ENCODE results near the gene PUSL1.

PUSL1 gene, protein sequence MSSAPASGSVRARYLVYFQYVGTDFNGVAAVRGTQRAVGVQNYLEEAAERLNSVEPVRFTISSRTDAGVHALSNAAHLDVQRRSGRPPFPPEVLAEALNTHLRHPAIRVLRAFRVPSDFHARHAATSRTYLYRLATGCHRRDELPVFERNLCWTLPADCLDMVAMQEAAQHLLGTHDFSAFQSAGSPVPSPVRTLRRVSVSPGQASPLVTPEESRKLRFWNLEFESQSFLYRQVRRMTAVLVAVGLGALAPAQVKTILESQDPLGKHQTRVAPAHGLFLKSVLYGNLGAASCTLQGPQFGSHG

DNA sequence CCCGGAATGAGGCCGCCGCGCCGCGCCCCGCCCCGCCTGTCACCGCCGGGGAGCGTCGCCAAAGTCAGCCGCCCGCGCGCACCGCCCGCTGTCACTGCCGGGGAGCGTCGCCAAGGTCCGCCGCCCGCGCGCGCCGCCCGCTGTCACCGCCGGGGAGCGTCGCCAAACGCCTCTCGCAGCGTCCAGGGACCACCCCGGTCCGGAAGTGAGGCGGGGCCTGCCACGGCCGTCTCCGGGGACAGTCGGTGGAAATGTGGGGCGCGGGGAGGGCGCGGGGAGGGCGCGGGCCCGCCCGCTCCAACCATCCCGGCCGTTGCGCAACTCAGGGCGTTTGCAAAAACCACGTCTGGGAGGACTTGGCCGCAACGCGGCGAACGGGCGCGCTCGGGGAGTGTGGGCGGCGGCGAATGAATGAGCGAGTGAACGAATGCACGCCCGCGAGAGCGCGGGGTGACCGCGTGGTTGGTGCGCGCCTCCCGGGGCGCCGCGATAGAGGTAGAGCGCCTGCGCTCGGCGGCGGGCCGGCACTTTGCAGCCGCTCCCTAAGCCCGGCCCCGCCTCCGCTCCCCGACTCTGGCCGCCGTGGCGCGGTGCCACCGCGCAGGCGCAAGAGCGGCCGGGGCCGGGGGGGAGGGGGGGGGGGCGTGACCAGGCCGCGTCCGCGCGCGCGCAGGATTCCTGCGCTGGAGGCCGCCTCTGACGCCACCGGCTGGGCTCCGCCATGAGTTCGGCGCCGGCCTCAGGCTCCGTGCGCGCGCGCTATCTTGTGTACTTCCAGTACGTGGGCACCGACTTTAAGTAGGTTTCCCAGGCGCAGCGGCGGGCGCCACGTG lies at the start of gene PUSL1, which contains the start of gene ACAP3:
Gene PUSL1 (plus strand): TSS at position 675 of the 833 bp plus-strand sequence. CDS start 47 bp downstream, at position 722.
Gene ACAP3 (minus strand): TSS at position 8 of the 833 bp plus-strand sequence. CDS start 115 bp downstream, outside the sequence.
- DNase-seq (ENCODE audit: low spot score) = peak; percentile 82

DNA sequence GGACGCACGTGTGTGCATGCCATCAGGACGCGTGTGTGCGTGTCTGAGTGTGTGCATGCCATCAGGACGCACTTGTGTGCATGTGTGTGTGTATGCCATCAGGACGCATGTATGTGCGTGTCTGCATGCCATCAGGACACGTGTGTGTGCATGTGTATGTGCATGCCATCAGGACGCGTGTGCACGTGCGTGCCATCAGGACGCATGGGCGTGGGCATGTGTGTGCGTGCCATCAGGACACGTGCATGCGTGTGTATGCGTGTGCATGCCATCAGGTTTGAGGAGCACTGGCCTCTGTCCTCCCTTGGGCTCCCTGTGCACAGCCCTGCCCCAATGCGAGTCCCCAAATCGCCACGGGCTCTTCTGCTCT lies 49.3 kb upstream of the PUSL1 start:
- DNase-seq (ENCODE audit: low spot score) = no peak

DNA sequence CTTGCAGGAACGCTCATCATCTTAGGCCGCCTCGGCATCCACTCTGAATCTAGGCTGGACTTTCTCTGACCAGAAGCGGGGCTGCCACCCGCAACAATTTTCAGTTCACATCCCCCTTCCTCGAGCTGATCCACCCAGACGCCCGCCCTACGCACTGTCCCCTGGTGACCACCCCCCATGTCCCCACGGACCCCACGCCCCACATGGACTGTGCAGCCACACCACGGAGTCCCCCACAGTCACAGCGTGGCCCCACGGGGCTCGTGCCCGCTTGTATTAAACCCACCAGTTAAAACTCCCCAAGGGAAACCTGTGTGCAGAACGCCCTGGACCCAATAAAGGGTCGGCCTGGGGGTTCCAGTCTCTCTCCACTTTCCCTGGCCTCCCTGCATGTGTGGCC lies 48.9 kb upstream of the PUSL1 start:
- no peak for DNase-seq (ENCODE audit: low spot score)

DNA sequence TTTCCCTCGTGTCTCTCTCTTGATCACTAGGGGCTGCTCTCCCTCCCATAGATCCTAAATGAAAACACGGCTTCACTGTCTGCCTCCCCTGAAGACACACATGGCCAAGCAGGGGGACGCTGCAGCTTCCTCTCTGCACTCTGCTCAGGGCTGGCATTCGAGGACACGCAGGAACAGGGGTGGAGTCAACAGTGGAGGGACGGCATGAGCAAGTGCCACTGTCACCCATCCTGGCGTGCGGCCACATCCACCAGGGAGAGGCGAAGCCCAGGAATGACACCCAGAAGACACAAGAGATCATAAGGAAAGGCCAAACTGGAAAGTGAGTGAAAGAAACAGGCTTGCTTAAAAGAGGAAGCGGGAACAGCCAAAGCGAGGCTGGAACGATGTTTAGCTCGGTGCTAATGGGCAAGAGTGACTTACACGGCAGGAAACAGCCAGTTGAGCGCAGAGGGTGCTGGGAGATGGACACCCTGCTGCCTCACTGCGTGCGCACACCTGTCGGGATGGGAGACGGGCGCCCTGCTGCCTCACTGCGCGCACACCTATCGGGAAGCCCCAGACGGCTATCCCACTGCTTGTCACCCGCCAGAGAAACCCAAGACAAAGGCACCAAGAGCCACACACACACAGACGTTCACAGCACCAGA lies 48.3 kb upstream of the PUSL1 start:
- DNase-seq (ENCODE audit: low spot score) = peak; percentile 35

DNA sequence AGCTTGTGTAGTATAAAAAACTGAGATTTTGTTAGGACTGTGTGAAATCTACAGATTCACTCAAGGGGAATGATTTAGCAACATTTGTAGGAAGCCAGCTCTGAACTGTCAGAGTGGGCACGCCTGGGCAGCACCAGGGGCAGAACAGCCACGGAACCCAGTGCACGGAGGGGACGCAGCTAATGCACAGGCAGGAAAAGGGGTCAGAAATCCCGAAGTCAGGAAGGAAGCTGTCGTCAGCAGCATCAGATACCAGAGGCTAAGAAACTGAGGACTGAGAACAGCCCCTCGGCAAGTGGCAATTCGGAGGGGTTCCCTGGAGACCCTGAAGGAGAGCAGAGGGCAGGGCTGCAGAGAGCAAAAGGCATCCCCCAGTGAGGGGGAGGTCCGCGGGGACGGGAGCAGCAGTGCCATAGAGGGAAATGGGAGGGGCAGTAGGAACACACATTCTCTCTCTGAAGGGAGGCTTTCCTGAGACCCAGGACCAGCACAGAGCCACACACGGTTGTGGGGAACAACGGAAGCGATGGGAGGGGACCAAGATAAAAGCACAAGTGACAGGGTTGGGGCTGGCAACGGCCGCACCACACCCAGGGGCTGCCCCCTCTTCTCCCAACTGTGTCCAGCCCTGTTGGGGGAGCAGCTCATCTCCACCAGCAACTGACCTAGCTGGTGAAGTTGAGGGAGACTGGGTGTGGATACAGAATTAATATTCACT lies 47.4 kb upstream of the PUSL1 start:
- no peak for DNase-seq (ENCODE audit: low spot score)

DNA sequence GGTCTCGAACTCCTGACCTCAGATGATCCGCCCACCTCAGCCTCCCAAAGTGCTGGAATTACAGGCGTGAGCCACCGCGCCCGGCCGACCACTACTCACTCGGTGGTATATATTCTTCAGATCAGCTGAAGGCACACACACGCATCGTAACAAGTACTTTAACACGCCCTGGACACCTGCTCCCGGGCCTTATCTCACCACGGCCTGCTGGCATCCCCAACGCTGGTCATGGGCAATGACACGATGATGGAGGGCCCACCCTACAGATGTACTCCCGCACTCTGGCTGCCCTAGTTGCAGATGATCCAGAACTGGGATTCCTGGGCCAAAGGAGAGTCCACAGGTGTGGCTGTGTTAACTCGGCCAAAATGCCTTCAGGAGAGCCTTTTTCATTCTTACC lies 46.3 kb upstream of the PUSL1 start:
- no peak for DNase-seq (ENCODE audit: low spot score)

DNA sequence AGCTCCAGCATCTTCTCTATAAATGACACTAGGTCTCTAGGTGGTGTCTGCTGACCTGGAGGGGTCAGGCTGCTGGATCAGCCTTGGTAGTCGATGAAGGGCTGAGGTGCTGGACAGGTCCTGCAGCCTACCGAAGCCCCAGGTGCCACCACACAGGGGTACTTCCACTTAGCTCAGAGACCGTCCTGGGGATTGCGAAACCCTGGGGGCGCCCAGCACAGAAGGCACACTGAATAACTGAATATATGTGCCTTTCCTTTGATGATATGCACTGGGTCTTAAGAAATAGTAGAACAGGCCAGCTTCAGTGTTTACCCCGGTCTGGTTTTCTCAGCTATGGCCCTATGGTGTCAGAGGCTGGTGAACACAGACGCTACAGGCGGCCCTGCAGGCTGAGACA lies 45.6 kb upstream of the PUSL1 start:
- DNase-seq (ENCODE audit: low spot score) = no peak

DNA sequence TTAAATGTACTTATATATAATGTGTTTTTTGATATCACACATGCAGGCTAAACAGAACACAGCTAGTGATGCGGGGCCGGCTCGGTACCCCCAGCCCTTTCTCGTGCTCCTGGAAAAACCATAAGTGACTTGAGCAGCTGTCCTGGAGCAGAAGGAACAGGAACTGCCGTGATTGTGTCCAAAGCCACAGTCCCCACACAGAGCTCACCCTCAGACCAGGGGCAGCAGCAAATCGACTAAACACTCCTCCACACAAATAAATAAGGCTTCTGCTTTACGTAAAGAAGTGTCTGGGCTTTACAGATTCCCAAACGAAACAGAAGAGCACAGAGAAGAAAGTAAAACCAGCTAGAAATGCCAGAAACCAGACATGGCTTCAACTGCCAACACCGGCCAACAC lies 44.4 kb upstream of the PUSL1 start:
- no peak for DNase-seq (ENCODE audit: low spot score)

DNA sequence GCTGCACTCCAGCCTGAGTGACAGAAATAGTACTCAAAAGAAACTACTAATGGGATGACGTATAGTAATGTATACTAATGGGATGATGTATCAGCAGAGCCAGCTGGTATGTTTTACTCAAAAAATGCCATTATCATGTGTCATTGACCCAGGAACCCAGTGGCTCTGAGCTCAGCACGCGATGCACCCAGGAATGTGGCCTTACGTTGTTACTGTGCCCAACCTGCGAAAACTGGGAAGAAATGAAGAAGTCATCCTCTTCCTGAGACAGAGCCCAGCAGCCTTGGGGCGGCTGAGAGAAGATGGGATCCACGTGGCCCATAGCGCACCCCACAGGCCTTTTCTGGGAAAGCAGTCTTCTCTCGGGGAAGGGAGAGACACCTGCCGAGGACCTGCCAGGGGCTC lies 43.5 kb upstream of the PUSL1 start:
- no peak for DNase-seq (ENCODE audit: low spot score)

DNA sequence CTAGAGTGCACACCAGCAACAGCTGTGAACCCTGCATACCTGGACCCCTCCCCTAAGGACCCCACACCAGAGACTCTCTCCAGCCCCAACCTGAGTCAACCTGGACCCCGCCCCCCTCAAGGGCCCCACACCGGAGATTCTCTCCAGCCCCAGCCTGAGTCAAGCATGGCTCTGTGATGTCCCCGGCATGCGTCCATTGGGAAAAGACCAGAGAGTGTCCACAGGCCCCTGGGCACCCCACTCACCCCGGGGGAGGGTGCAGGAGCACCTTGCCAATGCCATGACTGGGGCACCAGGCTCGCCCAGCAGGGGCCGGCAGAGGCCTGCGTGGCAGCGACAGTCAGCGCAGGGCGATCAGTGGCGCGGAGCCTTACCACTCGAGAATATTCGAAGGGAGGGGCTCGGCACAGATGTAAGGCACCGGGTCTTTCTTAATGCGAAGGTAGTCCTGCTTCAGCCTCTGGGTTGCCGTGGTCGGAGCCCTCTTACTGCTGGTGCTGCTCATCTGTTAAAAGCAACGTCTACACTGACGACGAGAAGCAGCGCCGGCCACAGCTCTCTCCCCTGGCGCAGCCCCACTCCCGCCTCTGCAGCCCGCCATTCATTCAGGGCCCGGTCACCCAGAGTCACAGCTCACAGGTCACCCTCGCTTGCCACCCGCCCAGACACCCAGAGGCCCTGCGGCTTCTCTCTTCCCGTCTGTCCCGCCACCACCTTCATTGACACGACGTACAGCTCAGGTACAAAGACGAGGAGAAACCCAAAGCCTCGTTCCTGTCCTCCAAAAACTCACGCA lies 40.7 kb upstream of the PUSL1 start:
- no peak for DNase-seq (ENCODE audit: low spot score)

DNA sequence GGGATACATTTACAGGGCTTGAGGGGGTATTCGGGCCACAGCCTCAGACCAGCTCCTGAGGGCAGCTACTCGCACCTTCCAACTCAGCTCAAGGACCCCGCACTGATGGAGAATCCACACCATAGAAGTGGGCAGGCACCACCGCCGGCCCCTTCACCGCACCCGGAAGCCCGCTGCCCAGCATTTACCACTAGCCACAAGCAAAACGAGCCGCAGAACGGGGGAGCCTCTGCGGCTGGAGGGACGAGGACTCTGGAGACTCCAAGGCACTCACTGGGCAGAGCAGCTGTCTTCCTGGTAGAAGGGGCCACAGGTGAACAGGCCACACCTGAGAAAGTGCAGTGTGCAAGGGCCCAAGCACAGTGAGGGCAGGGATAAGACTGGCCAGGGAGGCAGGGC lies 40.1 kb upstream of the PUSL1 start:
- no peak for DNase-seq (ENCODE audit: low spot score)

DNA sequence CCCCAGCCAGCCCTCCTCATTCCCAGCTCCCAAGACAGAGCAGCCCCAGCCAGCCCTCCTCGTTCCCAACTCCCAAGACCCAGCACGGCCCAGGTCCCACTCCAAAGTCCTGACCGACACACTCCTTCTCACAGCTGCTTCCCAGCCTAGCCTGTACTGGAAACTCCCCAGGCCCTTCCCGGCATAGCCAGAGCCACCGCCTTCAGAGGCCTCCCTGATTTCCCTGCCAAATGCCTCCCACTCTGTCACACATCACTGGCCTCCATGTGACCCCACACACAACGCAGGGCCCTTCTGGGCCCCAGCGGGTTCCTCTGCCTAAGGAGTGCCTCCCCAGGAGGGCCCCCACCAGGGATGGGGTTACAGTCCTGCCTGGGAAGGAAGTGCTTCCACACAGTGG lies 37.6 kb upstream of the PUSL1 start:
- DNase-seq (ENCODE audit: low spot score) = no peak

DNA sequence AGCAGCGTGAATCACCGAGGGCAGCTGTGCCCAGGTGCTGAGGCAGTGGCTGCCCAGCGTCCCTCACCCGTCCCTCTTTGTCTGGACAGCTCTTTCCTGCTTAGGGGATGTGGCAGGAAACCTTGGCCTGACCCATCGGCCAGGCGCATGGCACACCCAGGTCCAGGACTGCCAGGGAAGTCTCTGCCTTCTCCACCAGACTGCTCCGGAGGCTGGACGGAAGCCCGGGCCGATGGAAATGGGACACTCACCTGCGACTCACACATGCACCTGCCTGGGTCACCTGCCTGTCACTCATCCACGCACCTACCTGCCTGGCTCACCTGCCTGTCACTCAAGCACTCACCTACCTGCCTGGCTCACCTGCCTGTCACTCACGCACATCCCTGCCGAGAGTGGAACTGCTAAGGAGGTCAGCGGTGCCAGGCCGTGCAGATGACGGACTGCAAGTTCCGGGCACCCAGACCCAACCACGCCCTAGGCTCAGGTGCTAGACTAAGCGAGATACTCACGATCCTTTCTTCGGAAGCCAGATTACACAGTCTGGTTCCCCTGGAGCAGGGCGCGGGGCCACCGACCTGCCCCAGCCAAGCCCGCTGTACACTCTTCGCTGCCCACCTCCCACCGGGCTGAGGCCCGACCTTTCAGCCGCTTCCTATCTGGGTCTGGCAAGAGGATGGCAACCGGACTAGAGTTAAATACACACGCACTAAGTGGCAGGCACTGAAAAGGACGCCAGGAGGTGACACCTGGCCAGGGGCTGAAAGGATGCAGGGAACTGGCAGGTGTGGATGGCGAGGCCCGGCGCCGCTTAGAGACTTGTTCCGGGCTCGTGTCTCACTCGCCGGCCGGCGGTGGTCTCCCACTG lies 35.8 kb upstream of the PUSL1 start:
- no peak for DNase-seq (ENCODE audit: low spot score)

DNA sequence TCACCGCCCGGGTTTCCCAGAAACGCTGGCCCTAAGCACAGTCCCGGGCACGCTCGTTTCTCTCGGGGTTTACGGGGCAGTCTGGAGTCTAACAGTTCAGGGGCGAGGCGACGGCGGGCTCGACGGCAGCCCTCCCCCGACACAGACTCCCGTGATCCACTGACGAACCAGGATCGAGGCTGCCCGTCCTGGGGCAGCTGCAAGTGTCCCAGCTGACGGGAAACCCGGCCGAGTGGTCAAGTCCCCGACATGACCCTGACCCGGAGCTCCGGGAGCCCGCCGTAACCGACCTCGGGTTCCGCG lies 35.2 kb upstream of the PUSL1 start:
- DNase-seq (ENCODE audit: low spot score) = no peak

DNA sequence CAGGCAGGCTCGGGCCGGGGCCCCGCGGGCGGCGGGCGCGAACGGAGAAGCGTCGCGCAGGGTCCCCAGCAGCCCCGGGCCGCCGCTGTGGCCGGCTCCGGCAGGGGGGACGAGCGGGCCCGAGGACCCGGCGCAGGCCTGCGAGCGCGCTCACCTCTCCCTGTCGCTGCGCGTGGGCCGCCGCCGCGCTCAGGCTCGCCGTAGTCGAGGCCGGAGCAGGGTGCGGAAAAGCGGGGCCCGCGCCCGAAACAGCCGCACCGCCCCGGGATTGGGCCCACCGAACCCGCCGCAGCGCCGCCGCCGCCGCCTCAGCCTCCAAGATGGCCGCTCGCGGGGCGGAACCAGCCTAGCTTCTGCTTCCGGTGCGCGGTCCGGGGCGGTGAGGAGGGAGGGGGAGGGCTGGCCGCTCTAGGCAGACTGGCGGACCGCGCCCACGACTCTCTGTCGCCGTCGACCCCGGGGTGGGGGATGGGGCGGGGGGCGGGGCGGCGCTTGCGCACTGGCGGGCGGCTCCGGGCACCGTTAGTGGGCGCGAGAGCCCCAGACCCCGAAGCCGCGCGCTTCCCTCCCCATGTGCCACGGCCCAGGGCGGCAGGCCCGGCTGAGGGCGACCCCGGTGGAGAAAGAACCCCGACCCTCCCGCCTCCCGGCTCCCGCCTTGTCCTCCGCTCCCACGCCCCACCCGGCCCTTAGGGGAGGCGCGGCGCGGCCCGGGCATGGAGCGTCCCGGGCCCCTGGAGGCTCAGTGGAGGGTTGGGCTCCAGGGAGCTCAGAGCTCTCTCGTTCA lies 34.7 kb upstream of the PUSL1 start, which contains the start of gene UBE2J2:
Gene UBE2J2 (minus strand): TSS at position 343 of the 787 bp plus-strand sequence. CDS start 5,862 bp downstream, outside the sequence.
- DNase-seq (ENCODE audit: low spot score) = peak; percentile 73

DNA sequence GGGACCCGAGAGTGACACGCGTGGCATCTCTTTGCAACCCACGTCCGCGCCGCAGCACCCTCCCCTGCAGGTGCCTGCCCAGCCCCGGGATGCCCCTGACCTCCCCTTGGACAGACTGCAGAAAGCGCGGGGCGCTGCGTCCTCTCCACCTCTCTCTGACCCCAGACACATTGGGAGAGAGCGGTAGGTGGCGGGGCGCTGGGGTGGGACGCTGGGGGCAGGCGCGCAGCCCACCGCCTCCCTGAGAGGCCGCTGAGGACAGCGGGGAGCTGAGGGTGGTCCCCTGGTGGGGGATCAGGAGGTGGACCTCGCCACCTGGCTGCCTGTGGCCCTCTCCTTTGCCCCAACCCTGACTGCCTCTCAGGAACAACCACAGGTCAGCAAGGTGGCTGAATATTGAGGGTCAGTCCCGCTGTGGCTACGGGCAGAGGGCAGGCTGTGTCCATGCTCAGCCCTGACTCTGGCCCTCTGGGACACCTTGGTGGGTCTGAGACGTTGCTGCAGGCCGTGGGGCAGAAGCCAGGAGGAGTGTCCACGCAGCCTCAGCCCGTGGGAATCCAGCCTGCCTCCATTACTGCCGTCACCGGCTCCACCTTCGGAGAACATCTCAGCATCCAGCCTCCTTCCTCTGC lies 34.0 kb upstream of the PUSL1 start:
- no peak for DNase-seq (ENCODE audit: low spot score)

DNA sequence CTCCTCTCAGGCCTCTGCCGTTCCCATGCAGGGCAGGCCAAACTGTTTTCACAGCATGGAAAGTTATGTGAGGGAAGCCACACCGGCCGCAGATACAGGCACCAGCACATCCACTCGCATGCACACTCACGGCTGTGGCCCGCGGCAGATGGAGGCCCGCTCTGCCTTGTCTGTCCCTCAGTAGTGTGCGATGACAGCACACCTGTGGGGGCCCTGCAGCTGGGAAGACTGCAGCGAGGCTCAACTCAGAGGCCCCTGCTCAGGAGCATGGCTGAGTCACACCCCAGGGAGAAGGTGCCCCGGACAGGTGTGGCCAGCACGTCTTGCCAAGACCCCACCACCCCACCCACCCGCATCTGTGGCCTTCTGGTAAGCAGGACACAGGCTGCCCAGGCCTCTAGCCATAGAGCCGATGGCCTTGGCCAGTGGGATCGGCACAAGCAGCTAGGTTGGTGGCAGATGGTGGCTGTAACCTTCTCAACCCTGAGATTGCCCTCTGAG lies 33.4 kb upstream of the PUSL1 start:
- no peak for DNase-seq (ENCODE audit: low spot score)

DNA sequence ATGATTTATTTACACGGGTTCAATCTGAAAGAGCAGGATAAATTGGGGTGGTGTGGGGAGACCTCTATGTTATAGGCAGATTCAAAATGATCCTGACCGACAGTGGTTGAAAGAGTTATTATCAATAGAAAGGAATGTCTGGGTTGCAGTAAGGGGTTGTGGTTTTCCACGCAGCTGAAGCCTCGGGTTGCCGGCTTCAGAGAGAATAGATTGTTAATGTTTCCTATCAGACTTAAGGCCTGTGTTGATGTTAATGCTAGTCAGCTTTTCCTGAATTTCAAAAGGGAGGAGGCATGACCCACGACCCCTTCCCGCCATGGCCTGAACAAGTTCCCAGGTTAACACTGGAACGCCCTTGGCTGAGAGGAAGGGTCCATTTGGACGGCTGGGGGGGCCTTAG lies 32.6 kb upstream of the PUSL1 start:
- no peak for DNase-seq (ENCODE audit: low spot score)

DNA sequence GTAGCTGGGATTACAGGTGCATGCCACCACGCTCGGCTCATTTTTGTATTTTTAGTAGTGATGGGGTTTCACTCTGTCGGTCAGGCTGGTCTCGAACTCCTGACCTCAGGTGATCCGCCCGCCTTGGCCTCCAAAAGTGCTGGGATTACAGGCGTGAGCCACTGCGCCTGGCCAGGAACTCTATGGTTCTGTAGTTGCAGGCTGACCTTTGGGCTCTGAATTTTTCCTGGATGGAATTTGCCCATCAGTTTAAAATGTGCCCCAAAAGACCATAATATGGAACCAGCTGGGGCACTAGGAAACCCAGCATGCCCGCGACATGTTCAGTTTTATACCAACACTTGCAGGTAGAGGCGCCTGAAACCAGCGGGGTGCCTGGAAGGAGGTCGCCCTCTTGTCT lies 29.8 kb upstream of the PUSL1 start:
- no peak for DNase-seq (ENCODE audit: low spot score)
